K562 (cell line): ENCODE results near the gene IGSF3. TPM values are rescaled to one million over a fixed set of nuclear protein-coding genes. Genes with fewer than 3 reads are reported as not detected.
A peak's percentile ranks its signal among the peaks of the same experiment; 100 is the strongest.

Source experiments
- CBFB ChIP-seq: sonication (generic); formaldehyde crosslinking; IDR thresholded peaks from 2 replicates; pipeline ENCODE4 v1.4.0; 2020; ENCODE audit warnings: mild to moderate bottlenecking, missing genetic modification reagents
- CHAMP1 ChIP-seq: fragments of 450-650 bp; IDR thresholded peaks from 2 replicates; pipeline ENCODE4 v1.6.1; 2016; ENCODE audit warnings: mild to moderate bottlenecking
- CREB1 ChIP-seq, 2 experiments: sonication (generic) in 1 of 2; formaldehyde crosslinking in 1 of 2; IDR thresholded peaks; 2 replicates each; pipeline versions ENCODE4 v1.6.1 to v1.8.0; 2012 to 2022; ENCODE audit warnings: inconsistent platforms in 1 of 2, mild to moderate bottlenecking in 1 of 2, missing genetic modification reagents in 1 of 2, moderate library complexity in 1 of 2
- MAFG ChIP-seq: fragments of 450-650 bp; conservative IDR thresholded peaks from 2 replicates; pipeline ENCODE4 v1.6.1; 2016; ENCODE audit warnings: missing genetic modification characterization, missing compliant biosample characterization
- MEF2D ChIP-seq: conservative IDR thresholded peaks from 2 replicates; pipeline ENCODE4 v1.6.1; 2016; ENCODE audit warnings: low read depth, missing genetic modification characterization, missing compliant biosample characterization
- RBM25 ChIP-seq: fragments of 200-400 bp; formaldehyde crosslinking; IDR thresholded peaks from 2 replicates; pipeline ENCODE4 v1.6.1; 2018; ENCODE audit warnings: low read length, low read depth, moderate library complexity; ENCODE audit not compliant: severe bottlenecking
- USF1 ChIP-seq: sonication (generic); formaldehyde crosslinking; IDR thresholded peaks from 2 replicates; pipeline ENCODE4 v1.9.0; 2022; ENCODE audit warnings: mild to moderate bottlenecking, missing genetic modification reagents
- polyA plus RNA-seq, 8 experiments: library from polyadenylated mRNA; depleted of rRNA in 4 of 8; stranded (reverse) in 5 of 8; unstranded in 3 of 8; fragments of >200 nt; fragmentation: Nextera tagmentation in 2 of 8; fragmentation: Illumina TruSeq in 1 of 8; extraction: Ambion mirVana in 2 of 8; extraction: Trizol in 1 of 8; gene quantifications; 2 replicates each; pipeline versions ENCODE4 v1.2.1 to v1.2.3, GENCODE V29; 2011 to 2014; ENCODE audit warnings: inconsistent platforms in 1 of 8, missing spikeins in 1 of 8
- total RNA-seq, 7 experiments: library from RNA; depleted of rRNA in 6 of 7; stranded (reverse); fragments of >200 nt in 6 of 7; fragmentation: Illumina TruSeq in 2 of 7; extraction: Trizol in 2 of 7; gene quantifications; 2 replicates each; pipeline versions ENCODE4 v1.2.1 to v1.2.3, GENCODE V29; 2011 to 2021; ENCODE audit warnings: low replicate concordance in 1 of 7
- TF ChIP-seq, protein P1 (sequence below): fragments of 450-650 bp; formaldehyde crosslinking; IDR thresholded peaks from 2 replicates; pipeline ENCODE4 v1.4.0; 2020; ENCODE audit warnings: mild to moderate bottlenecking, mixed read lengths

The IGSF3 gene
- total and polyA plus RNA-seq, 9 of the 15 experiments (the other 6 are each of a cell fraction or from before 2014, with no cell fraction given) = 1.1 to 15.0 (median 8.3) TPM

DNA sequence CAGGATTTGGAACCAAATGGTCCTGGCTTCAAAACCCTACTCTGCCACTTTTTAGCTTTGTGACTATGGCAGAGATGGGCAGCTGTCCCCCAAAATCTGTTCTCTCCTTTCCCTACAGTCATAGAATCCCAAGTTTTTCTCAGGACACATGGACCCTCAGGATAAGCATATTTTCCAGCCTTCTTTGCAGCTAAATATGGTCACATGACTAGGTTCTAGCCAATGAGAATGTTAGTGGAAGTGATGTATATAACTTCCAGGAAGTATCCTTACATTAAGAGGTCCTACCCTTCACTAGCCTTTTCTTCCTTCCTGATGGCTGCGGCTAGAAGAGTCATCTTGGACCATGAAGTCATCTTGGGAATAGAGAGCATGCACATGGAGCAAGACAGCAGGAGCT lies 5.9 kb downstream of the IGSF3 start (continued):
- TF ChIP-seq, protein P1, sequence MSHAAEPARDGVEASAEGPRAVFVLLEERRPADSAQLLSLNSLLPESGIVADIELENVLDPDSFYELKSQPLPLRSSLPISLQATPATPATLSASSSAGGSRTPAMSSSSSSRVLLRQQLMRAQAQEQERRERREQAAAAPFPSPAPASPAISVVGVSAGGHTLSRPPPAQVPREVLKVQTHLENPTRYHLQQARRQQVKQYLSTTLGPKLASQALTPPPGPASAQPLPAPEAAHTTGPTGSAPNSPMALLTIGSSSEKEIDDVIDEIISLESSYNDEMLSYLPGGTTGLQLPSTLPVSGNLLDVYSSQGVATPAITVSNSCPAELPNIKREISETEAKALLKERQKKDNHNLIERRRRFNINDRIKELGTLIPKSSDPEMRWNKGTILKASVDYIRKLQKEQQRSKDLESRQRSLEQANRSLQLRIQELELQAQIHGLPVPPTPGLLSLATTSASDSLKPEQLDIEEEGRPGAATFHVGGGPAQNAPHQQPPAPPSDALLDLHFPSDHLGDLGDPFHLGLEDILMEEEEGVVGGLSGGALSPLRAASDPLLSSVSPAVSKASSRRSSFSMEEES = peak; percentile 95
- TF ChIP-seq MEF2D (tag) (no peak), CREB1 (IDR thresholded peaks at IDR 0.05) (no peak), CREB1 (CRISPR knock-in tag; IDR thresholded peaks at IDR 0.05) (no peak), RBM25 (no peak), USF1 (peak; percentile 40; the same call in 1 of the 2 replicates), CHAMP1 (no peak), CBFB (no peak), MAFG (tag) (no peak)
